Stimulated activated effector memory CD8-positive, alpha-beta T cell treated with anti-CD3 and anti-CD28 coated beads, Interleukin-12 subunit alpha, Interleukin-12 subunit beta, amount 100 ng/mL, for 72 hours (primary cell): ENCODE measurements around the gene SDR39U1.
A peak's percentile ranks its signal among the peaks of the same experiment; 100 is the strongest.
"Not testable (repeated sequence)": the region's sequence is repeated elsewhere in the genome, so short reads cannot be mapped to it uniquely, and the experiment has no call there.

Experiments used
- ATAC-seq: fragments of 150-1000 bp; cut with Tn5 transposase; 2 replicates; pipeline ENCODE4 v1.10.0; 2021
- DNase-seq, 2 donors: peaks; one replicate each; pipeline ENCODE4 v3.0.0; 2021 to 2022; ENCODE audit warnings: low spot score in 2 of 2
- H3K27ac Mint-ChIP-seq: one replicate; pipeline ENCODE4 v1.8.0; 2022; ENCODE audit warnings: mild to moderate bottlenecking, mixed read lengths
- H3K36me3 Mint-ChIP-seq: one replicate; pipeline ENCODE4 v1.8.0; 2022; ENCODE audit warnings: mild to moderate bottlenecking, mixed read lengths
- H3K4me1 Mint-ChIP-seq: one replicate; pipeline ENCODE4 v1.8.0; 2022; ENCODE audit warnings: mixed read lengths
- H3K4me3 Mint-ChIP-seq: one replicate; pipeline ENCODE4 v1.8.0; 2022; ENCODE audit warnings: mild to moderate bottlenecking, mixed read lengths
- H3K9me3 Mint-ChIP-seq: one replicate; pipeline ENCODE4 v1.8.0; 2022; ENCODE audit warnings: mixed read lengths

SDR39U1 gene

GRCh38 chr14:24463017-24463883 lies 20.7 kb upstream of the SDR39U1 start:
- H3K9me3 Mint-ChIP-seq = no peaks in the 10 kb centered on the region
- H3K4me1 Mint-ChIP-seq = peaks cover 24% of the 10 kb centered on the region
- DNase-seq (no peak), ATAC-seq (no peak)
- H3K4me3 Mint-ChIP-seq = no peak overlapping the region
- peak overlapping the region; percentile 4 for H3K27ac Mint-ChIP-seq
- no peaks in the 10 kb centered on the region for H3K36me3 Mint-ChIP-seq

GRCh38 chr14:24461336-24461735 lies 18.8 kb upstream of the SDR39U1 start:
- H3K4me3 Mint-ChIP-seq = no peak overlapping the region
- ATAC-seq (no peak), DNase-seq (no peak)
- H3K9me3 Mint-ChIP-seq = no peaks in the 10 kb centered on the region
- H3K4me1 Mint-ChIP-seq = peaks cover 24% of the 10 kb centered on the region
- H3K36me3 Mint-ChIP-seq = no peaks in the 10 kb centered on the region
- no peak overlapping the region for H3K27ac Mint-ChIP-seq

GRCh38 chr14:24459331-24459730 lies 16.8 kb upstream of the SDR39U1 start:
- no peak overlapping the region for H3K4me3 Mint-ChIP-seq
- DNase-seq = no peak
- H3K27ac Mint-ChIP-seq = peak overlapping the region; percentile 72
- H3K4me1 Mint-ChIP-seq = peaks cover 14% of the 10 kb centered on the region
- H3K36me3 Mint-ChIP-seq = no peaks in the 10 kb centered on the region
- ATAC-seq = no peak
- H3K9me3 Mint-ChIP-seq = no peaks in the 10 kb centered on the region

GRCh38 chr14:24458736-24459135 lies 16.2 kb upstream of the SDR39U1 start:
- Mint-ChIP-seq H3K36me3 (no peaks in the 10 kb centered on the region), H3K27ac (no peak overlapping the region), H3K9me3 (no peaks in the 10 kb centered on the region), H3K4me1 (peaks cover 8% of the 10 kb centered on the region), H3K4me3 (no peak overlapping the region)
- ATAC-seq (no peak), DNase-seq (no peak)

- ATAC-seq = peak; percentile 78
- H3K27ac Mint-ChIP-seq = no peak overlapping the region
Measured at GRCh38 chr14:24456980-24457379, 14.4 kb upstream of the SDR39U1 start.

GRCh38 chr14:24450828-24451227 lies 8.3 kb upstream of the SDR39U1 start:
- not testable (repeated sequence) for DNase-seq, H3K27ac Mint-ChIP-seq, H3K9me3 Mint-ChIP-seq, H3K4me3 Mint-ChIP-seq, H3K4me1 Mint-ChIP-seq, H3K36me3 Mint-ChIP-seq, ATAC-seq

More at GRCh38 chr14:24456980-24457379, 14.4 kb upstream of the SDR39U1 start:
- Mint-ChIP-seq H3K36me3 (no peaks in the 10 kb centered on the region), H3K9me3 (no peaks in the 10 kb centered on the region), H3K4me3 (no peak overlapping the region), H3K4me1 (peaks cover 2% of the 10 kb centered on the region)
- DNase-seq = no peak

GRCh38 chr14:24443053-24443665 lies 583 bp upstream of the SDR39U1 start:
- Mint-ChIP-seq H3K36me3 (peaks cover 53% of the 10 kb centered on the region), H3K4me3 (peak overlapping the region; percentile 90), H3K4me1 (peaks cover 50% of the 10 kb centered on the region), H3K27ac (peak overlapping the region; percentile 97), H3K9me3 (no peaks in the 10 kb centered on the region)
- ATAC-seq (no peak), DNase-seq (no peak)

GRCh38 chr14:24441904-24442239 lies 704 bp downstream of the SDR39U1 start:
- DNase-seq (no peak), ATAC-seq (peak; percentile 2)
- Mint-ChIP-seq H3K4me1 (peaks cover 63% of the 10 kb centered on the region), H3K9me3 (no peaks in the 10 kb centered on the region), H3K36me3 (peaks cover 66% of the 10 kb centered on the region), H3K27ac (peak overlapping the region; percentile 97), H3K4me3 (peak overlapping the region; percentile 90)

GRCh38 chr14:24441485-24441884 lies 1.1 kb downstream of the SDR39U1 start:
- DNase-seq (no peak), ATAC-seq (no peak)
- Mint-ChIP-seq H3K36me3 (peaks cover 70% of the 10 kb centered on the region), H3K9me3 (no peaks in the 10 kb centered on the region), H3K4me1 (peaks cover 67% of the 10 kb centered on the region), H3K4me3 (peak overlapping the region; percentile 90), H3K27ac (peak overlapping the region; percentile 97)

- Mint-ChIP-seq H3K9me3 (no peaks in the 10 kb centered on the region), H3K36me3 (peaks cover 77% of the 10 kb centered on the region), H3K4me3 (peak overlapping the region; percentile 90), H3K27ac (peak overlapping the region; percentile 97), H3K4me1 (peaks cover 74% of the 10 kb centered on the region)
- DNase-seq (no peak), ATAC-seq (no peak)
Measured at GRCh38 chr14:24440606-24441399, 1.8 kb downstream of the SDR39U1 start.

- Mint-ChIP-seq H3K4me1 (peaks cover 82% of the 10 kb centered on the region), H3K27ac (peak overlapping the region; percentile 97), H3K36me3 (peaks cover 84% of the 10 kb centered on the region), H3K4me3 (peak overlapping the region; percentile 21), H3K9me3 (no peaks in the 10 kb centered on the region)
- DNase-seq = no peak
- ATAC-seq = no peak
Measured at GRCh38 chr14:24439830-24440605, 2.6 kb downstream of the SDR39U1 start.

- H3K36me3 Mint-ChIP-seq = peaks cover 92% of the 10 kb centered on the region
- no peak overlapping the region for H3K4me3 Mint-ChIP-seq
- DNase-seq = no peak
- H3K27ac Mint-ChIP-seq = peak overlapping the region; percentile 83
- ATAC-seq = no peak
- H3K9me3 Mint-ChIP-seq = no peaks in the 10 kb centered on the region
- peaks cover 88% of the 10 kb centered on the region for H3K4me1 Mint-ChIP-seq
Measured at GRCh38 chr14:24439257-24439656, 3.3 kb downstream of the SDR39U1 start.

- H3K27ac Mint-ChIP-seq = peak overlapping the region; percentile 83
- peaks cover 100% of the 10 kb centered on the region for H3K36me3 Mint-ChIP-seq
- ATAC-seq = no peak
- no peak overlapping the region for H3K4me3 Mint-ChIP-seq
- no peak for DNase-seq
- peaks cover 85% of the 10 kb centered on the region for H3K4me1 Mint-ChIP-seq
- no peaks in the 10 kb centered on the region for H3K9me3 Mint-ChIP-seq
Measured at GRCh38 chr14:24438223-24439097, 4.1 kb downstream of the SDR39U1 start.

- peaks cover 100% of the 10 kb centered on the region for H3K36me3 Mint-ChIP-seq
- no peak for DNase-seq
- H3K27ac Mint-ChIP-seq = peak overlapping the region; percentile 83
- no peak for ATAC-seq
- no peak overlapping the region for H3K4me3 Mint-ChIP-seq
- no peaks in the 10 kb centered on the region for H3K9me3 Mint-ChIP-seq
- H3K4me1 Mint-ChIP-seq = peaks cover 85% of the 10 kb centered on the region
Measured at GRCh38 chr14:24437736-24438067, 4.9 kb downstream of the SDR39U1 start.
